GM21723 (cell line): ENCODE results near the gene WFDC10B.
"Not testable (repeated sequence)": the region's sequence is repeated elsewhere in the genome, so short reads cannot be mapped to it uniquely, and the experiment has no call there.

ENCODE experiments used
- ATAC-seq: cut with Tn5 transposase; IDR thresholded peaks from one replicate; pipeline ENCODE4 v1.9.1; 2021; ENCODE audit warnings: mild to moderate bottlenecking, moderate library complexity; ENCODE audit not compliant: unreplicated experiment

The WFDC10B gene

DNA sequence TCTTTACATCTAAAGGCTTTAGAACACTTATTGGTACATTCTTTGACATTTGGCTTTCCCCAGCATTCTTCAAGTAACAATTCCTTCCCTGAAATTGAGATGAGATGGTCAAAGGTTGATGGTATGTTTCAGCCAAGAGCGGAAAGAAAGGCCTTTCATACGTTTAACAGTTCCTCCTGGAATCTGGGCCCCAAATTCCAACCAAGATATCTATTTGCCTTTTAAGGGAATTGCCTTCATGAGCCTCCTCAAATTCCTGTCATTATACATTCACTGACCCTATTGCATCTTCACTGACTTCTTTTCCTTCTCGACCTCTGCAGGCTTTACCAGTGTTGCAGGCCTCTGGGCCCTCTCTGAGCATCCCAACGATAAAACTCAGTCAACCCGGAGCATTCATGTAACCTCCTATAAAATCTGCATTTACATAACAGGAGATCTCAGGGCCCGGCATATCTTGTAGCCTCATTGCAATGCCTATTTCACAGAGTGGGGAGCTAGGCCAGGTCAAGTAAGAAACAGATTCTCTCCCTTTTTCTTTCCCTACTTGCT lies 55.4 kb downstream of the WFDC10B start:
- ATAC-seq = no peak

- ATAC-seq = no peak
Measured at GRCh38 chr20:45647441-45648050, 57.3 kb downstream of the WFDC10B start.

DNA sequence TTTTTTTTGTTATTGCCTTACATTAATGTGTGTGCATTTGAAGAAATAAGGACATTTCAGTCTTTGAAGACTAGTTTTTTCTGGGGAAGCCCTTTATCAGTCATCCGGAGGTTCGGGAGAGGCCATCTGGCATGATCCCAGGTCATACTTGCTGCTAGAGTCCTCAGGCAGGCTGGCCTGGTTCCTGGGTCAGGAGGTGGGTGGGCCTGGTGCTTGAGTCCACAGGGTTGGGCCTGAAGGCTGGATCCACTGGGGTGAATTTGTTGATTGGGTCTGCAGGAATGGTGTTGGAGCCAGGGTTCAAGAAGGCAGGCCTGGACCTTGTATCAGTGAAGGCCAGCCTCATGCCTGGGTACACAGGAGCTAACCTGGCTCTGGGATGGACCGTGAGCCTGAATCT lies 57.9 kb downstream of the WFDC10B start:
- no peak for ATAC-seq

DNA sequence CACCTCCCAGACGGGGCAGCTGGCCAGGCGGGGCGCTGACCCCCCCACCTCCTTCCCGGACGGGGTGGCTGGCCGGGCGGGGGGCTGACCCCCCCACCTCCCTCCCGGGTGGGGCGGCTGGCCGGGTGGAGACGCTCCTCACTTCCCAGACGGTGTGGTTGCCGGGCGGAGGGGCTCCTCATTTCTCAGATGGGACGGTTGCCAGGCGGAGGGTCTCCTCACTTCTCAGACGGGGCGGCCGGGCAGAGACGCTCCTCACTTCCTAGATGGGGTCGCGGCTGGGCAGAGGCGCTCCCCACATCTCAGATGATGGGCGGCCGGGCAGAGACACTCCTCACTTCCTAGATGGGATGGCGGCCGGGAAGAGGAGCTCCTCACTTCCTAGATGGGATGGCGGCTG lies 59.0 kb downstream of the WFDC10B start:
- ATAC-seq = not testable (repeated sequence)

- not testable (repeated sequence) for ATAC-seq
Measured at GRCh38 chr20:45641076-45641475, 63.7 kb downstream of the WFDC10B start.

DNA sequence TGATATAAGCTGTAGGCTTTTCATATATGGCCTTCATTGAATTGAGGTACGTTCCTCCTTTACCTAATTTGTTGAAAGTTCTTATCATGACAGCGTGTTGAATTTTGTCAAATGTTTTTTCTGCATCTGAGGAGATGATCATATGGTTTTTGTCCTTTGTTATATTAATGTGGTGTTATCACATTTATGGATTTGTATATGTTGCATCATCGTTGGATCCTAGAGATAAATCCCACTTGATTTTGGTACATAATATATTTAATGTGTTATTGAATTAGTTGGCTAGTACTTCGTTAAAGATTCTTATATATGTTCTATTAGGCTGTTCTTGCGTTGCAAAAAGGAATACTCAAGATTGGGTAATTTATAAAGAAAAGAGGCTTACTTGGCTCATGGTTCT lies 65.1 kb downstream of the WFDC10B start:
- ATAC-seq = no peak

- no peak for ATAC-seq
Measured at GRCh38 chr20:45636513-45636912, 68.3 kb downstream of the WFDC10B start.
